HL-60 (cell line): ENCODE data around the gene MAPKAPK2.

Experiments used
- CTCF ChIP-seq: IDR thresholded peaks from one replicate; pipeline ENCODE4 v1.5.1; 2011; ENCODE audit warnings: low read length, control low read depth, inconsistent platforms; ENCODE audit not compliant: insufficient read depth
- GABPA ChIP-seq: IDR thresholded peaks from 2 replicates; pipeline ENCODE4 v1.6.1; 2012; ENCODE audit warnings: low read depth
- POLR2AphosphoS5 ChIP-seq: IDR thresholded peaks from 2 replicates; pipeline ENCODE4 v1.6.1; 2012; ENCODE audit warnings: low read depth
- REST ChIP-seq: IDR thresholded peaks from 2 replicates; pipeline ENCODE4 v1.6.1; 2012; ENCODE audit warnings: low read depth; ENCODE audit not compliant: insufficient replicate concordance
- SPI1 ChIP-seq: IDR thresholded peaks from 2 replicates; pipeline ENCODE4 v1.6.1; 2012; ENCODE audit warnings: low read depth, mild to moderate bottlenecking, borderline replicate concordance

GRCh38 chr1:206719169-206719839, 34.6 kb downstream of the MAPKAPK2 start:
- TF ChIP-seq SPI1, result no peak
- no peak for TF ChIP-seq CTCF
- no peak for TF ChIP-seq GABPA
- no peak for TF ChIP-seq REST
- TF ChIP-seq POLR2AphosphoS5, result no peak
